Umbilical cord (tissue), 2 donors: ENCODE measurements around the gene EFCAB10. TPM values are rescaled to one million over a fixed set of nuclear protein-coding genes. Genes with fewer than 3 reads are reported as not detected.
"Not testable (repeated sequence)": the region's sequence is repeated elsewhere in the genome, so short reads cannot be mapped to it uniquely, and the experiment has no call there.

Source experiments
- DNase-seq: peaks from one replicate; pipeline ENCODE4 v3.0.0-alpha.2; 2015; ENCODE audit warnings: low spot score
- total RNA-seq: library from RNA; depleted of rRNA; stranded (reverse); fragments of >200 nt; gene quantifications from one replicate; pipeline ENCODE4 v1.2.3, GENCODE V29; 2014; ENCODE audit warnings: low replicate concordance; ENCODE audit not compliant: insufficient read depth

Gene EFCAB10
- total RNA-seq, 1 donor from 2014 or later, result 0.48 TPM

DNA sequence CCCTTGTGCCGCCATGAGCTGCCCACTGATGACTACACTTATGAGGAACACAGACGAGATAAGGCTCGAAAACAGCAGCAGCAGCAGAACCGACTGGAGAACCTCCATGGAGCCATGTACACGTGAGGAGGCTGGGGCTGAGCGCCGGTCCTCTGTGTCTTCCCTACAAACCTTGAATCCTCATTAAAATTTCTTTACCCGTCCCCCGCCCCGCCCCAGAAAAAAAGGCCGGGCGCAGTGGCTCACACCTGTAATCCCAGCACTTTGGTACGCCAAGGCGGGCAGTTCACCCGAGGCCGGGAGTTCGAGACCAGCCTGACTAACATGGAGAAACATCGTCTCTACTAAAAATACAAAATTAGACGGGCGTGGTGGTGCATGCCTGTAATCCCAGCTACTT, 50.7 kb downstream of the EFCAB10 start:
- DNase-seq, result no peak

GRCh38 chr7:105530126-105530525, 51.2 kb downstream of the EFCAB10 start:
- no peak for DNase-seq

DNA sequence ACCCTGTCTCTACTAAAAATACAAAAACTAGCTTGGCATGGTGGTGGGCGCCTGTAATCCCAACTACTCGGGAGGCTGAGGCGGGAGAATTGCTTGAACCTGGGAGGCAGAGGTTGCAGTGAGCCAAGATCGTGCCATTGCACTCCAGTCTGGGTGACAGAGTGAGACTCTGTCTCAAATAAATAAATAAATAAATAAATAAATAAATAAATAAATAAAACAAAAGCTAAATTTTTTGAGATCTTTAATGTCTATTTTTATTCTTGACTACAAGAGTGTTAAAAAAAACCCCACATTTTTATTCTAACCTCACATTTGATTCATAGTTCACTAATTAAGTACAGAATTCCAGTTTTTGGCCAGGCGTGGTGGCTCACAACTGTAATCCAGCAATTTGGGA, 53.6 kb downstream of the EFCAB10 start:
- not testable (repeated sequence) for DNase-seq

GRCh38 chr7:105524840-105525239, 56.5 kb downstream of the EFCAB10 start:
- no peak for DNase-seq

GRCh38 chr7:105524423-105524822, 56.9 kb downstream of the EFCAB10 start:
- not testable (repeated sequence) for DNase-seq

- peak; percentile 93 for DNase-seq
These were observed 59.4 kb downstream of the EFCAB10 start, which contains the start of gene PUS7 for GRCh38 chr7:105521717-105522463. Gene PUS7 (minus strand): TSS chr7:105522271. CDS start chr7:105508512, 13,759 bp downstream.

DNA sequence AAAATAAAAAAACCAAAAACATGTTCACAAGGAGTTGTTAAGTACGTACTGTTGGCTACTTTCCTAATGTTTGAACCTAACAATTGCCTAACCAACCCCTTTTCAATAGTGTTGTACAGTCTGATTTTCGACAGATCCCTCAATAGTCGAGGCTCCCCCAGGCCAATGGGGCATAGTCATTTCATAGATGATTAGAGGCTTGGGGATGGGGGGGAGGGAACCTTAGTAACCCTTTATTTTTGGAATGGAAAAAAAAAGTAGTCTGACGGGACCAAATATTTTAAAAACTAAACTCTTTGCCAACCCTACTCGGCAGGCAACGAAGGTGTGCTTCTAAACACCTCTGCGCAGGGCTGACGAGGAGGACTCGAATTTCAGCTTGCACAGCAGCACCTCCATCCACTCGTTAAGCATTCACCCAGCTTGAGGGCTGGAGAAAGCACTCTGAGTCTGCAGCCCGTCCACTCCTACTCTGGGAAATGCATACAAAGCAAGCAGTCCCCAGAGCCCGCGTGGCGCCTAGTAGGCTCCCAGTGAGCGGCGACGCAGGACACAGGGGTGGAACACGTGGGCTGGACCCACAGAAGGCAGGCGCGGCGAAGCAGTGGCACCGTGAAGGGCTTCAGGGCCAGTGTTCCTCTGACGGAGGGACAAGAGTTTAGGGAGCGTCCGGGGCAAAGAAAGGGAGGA, 60.1 kb downstream of the EFCAB10 start:
- peak; percentile 76 for DNase-seq

GRCh38 chr7:105520620-105521019, 60.7 kb downstream of the EFCAB10 start:
- not testable (repeated sequence) for DNase-seq

- DNase-seq, result no peak
These were observed 61.9 kb downstream of the EFCAB10 start for GRCh38 chr7:105519353-105519752.

- DNase-seq, result not testable (repeated sequence)
These were observed 65.7 kb downstream of the EFCAB10 start for GRCh38 chr7:105515610-105516009.

Other genes with a start within 250 kb of the EFCAB10 start
- gene SRPK2, start 192.6 kb downstream of the EFCAB10 start, total RNA-seq, result 59.7 TPM
- gene PUS7, start 59.2 kb downstream of the EFCAB10 start, total RNA-seq, result 19.5 TPM
- 12.8 TPM for gene RINT1, start 49.3 kb downstream of the EFCAB10 start, total RNA-seq